Limb (tissue), 2 donors: ENCODE results near the gene CD27.
A peak's percentile ranks its signal among the peaks of the same experiment; 100 is the strongest.
"Not testable (repeated sequence)": the region's sequence is repeated elsewhere in the genome, so short reads cannot be mapped to it uniquely, and the experiment has no call there.

Experiments
- DNase-seq, 2 donors: peaks; one replicate each; pipeline ENCODE4 v3.0.0-alpha.2; 2016; ENCODE audit errors: extremely low spot score in 2 of 2

The CD27 gene

GRCh38 chr12:6461401-6462233 lies 16.9 kb downstream of the CD27 start:
- no peak for DNase-seq

GRCh38 chr12:6462234-6462995 lies 17.7 kb downstream of the CD27 start:
- no peak for DNase-seq

- DNase-seq, result no peak
Measured at GRCh38 chr12:6463216-6463615, 18.5 kb downstream of the CD27 start.

DNA sequence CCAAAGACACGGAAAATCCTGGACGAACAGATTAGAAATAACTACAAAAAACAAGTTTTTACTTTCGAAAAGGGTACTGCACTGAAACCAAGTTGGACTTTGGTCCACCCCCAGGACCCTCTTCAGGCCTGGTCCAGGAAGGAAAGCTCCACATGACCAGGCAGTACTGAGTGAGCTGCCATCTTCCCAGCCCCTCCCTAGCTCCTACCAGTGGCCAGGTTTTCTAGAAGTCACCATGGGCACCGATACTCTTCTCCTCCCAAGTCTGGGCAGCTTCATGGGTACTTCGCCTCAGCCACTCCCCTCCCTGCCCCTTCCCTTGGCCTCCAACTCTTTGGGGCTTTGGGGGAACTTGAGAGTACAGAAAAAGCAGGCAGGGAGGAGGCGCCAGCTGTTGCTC lies 19.1 kb downstream of the CD27 start:
- no peak for DNase-seq

GRCh38 chr12:6464531-6464930 lies 19.8 kb downstream of the CD27 start:
- DNase-seq, result no peak

GRCh38 chr12:6465467-6466183 lies 20.9 kb downstream of the CD27 start:
- peak; percentile 62 to 72 for DNase-seq

GRCh38 chr12:6466184-6466573 lies 21.4 kb downstream of the CD27 start:
- no peak for DNase-seq

DNA sequence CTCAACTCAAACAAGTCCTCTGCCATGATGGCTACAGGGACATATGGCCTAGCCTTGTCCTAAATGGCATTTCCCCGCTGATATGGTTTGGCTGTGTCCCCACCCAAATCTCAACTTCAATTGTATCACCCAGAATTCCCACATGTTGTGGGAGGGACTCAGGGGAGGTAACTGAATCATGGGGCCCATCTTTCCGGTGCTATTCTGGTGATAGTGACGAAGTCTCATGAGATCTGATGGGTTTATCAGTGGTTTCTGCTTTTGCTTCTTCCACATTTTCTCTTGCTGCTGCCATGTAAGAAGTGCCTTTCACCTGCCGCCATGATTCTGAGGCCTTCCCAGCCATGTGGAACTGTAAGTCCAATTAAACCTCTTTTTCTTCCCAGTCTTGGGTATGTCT lies 22.0 kb downstream of the CD27 start:
- DNase-seq, result not testable (repeated sequence)

- not testable (repeated sequence) for DNase-seq
Measured at GRCh38 chr12:6467571-6468282, 23.0 kb downstream of the CD27 start.

GRCh38 chr12:6468283-6468575 lies 23.5 kb downstream of the CD27 start:
- DNase-seq, result no peak

DNA sequence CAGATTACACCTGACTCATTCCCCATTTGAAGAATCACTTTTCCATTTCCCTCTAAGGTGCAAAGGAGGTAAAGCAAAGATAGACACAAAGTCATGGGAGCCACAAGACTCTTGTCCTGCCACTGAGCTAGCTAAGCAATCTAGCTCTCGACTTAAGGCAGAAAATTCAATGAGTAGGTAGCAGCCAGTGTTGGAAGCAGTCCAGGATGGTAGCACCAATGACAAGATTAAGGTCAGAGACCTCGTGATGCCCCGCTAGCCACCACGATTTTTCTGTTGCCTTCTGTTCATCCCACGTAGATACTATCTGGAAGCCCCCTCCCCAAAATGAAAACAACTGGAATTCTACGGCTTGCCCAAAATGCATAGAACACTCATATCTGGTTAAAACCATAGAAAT lies 24.3 kb downstream of the CD27 start:
- no peak for DNase-seq

DNA sequence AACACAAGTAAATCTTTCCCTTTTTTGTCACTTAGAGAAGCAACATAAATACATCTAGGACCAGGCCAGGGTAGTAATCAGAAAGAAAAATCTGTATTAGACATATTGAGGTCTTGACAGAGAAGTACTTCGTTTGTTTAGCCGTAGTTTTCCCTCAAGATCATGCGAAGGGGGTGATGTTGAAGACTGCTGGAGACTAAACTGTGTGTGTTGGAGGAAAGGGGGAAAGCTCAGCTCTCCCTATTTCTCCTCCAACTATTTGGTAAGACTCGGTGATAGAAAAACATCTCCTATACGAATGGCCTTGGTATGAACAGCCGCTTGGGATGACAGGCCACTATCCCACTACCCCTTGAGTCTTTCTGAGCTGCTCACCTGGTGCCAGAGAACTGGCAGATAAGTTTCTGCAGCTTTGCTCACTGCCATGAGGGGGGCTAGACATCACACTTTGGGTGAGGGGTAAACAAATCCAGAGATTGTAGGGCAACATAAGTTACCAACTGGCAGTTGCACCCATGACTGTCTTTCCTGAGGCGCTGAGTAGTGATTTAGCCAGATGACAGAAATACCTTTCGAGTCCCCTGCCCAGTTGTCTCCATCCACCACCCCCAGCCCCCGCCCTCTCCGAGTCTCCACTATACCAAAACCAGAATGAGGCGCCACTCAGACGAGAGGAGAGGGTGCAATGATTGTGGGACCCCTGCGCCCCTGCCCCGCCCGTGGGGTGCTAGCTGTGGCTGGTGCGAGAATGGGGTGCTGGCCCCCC lies 25.0 kb downstream of the CD27 start:
- DNase-seq, result no peak

DNA sequence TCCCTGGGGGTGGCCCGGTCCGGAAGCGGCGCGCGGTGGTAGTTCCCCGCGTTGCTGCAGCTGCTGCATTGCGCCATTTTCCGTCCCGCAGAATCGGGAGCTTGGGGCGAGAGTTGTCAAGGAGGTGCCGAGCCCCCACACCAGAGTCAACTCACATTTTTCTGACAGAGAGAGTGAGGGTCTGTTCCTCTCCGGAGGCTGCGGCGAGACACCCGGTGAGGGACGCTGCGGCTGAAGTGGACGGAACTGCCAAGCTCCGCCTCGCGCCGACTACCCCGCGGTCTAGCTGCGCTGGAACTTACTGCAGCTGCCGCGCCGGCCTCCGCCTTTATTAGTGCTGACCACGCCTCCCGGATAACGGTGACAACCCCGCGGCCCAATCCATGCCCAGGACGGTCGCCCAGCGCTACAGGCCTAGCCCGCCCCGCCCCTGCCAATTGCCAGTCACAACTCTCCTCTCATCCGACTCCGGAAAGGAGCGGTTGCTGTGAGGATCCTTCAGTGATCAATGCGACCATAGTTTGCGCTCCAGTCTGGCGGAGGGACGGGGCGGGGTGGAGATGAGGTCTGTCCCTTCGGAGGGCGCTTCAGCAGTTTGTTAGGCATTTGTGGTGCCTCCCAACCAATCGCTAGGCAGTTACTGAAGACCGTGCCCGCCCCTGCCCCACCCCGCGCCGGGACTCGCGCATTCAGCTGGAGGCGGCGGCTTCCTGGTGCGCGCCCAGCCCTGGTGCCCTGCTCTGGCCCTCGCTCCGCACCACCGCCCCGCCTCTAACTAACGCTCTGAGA lies 25.8 kb downstream of the CD27 start, which contains the start of gene VAMP1:
Gene VAMP1, minus strand, starts transcription at position 303 of the 789 bp plus-strand sequence. Its CDS starts 146 bp downstream, at position 157.
- DNase-seq, result peak; percentile 97 to 98

DNA sequence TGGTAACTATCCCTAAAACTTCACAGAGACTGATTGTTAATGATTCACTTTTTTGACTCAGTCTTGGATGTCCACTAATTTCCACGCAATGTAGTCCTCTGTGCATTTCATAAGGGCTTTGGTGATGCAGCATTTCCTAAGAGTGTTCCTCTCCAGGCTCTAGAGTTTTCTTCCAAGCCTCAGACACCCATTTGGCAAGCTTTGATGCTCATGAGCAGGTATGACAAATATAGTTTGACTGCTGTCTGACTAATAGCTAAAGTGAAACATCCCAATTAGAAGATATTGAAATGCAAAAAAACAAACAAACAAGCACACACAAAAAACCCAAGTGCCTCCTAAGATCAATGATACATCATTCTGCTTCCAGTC lies 27.2 kb downstream of the CD27 start:
- no peak for DNase-seq

GRCh38 chr12:6472491-6472890 lies 27.7 kb downstream of the CD27 start:
- no peak for DNase-seq

DNA sequence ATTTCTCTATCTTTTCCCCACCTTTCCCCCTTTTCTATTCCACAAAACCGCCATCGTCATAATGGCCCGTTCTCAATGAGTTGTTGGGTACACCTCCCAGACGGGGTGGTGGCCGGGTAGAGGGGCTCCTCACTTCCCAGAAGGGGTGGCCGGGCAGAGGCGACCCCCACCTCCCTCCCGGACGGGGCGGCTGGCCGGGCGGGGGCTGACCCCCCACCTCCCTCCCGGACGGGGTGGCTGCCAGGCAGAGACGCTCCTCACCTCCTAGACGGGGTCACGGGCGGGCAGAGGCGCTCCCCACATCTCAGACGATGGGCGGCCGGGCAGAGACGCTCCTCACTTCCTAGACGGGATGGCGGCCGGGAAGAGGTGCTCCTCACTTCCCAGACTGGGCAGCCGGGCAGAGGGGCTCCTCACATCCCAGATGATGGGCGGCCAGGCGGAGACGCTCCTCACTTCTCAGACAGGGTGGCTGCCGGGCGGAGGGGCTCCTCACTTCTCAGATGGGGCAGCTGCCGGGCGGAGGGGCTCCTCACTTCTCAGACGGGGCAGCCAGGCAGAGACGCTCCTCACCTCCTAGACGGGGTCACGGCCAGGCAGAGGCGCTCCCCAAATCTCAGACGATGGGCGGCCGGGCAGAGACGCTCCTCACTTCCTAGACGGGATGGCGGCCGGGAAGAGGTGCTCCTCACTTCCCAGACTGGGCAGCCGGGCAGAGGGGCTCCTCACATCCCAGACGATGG lies 30.6 kb downstream of the CD27 start:
- DNase-seq, result not testable (repeated sequence)

GRCh38 chr12:6476489-6476888 lies 31.7 kb downstream of the CD27 start:
- DNase-seq, result no peak

GRCh38 chr12:6477601-6478377 lies 33.0 kb downstream of the CD27 start:
- not testable (repeated sequence) for DNase-seq

GRCh38 chr12:6478416-6478815 lies 33.7 kb downstream of the CD27 start:
- no peak for DNase-seq
